H1 (cell line): Measurements from ENCODE around the gene DOCK3. TPM values are rescaled to one million over a fixed set of nuclear protein-coding genes. Genes with fewer than 3 reads are reported as not detected.

Experiments used
- BCL11A ChIP-seq, 2 experiments: IDR thresholded peaks; one replicate each; pipeline ENCODE4 v1.6.1; 2011; ENCODE audit warnings: low read depth in 2 of 2, low read length in 2 of 2, mild to moderate bottlenecking in 2 of 2
- CEBPB ChIP-seq: IDR thresholded peaks from 2 replicates; pipeline ENCODE4 v1.6.1; 2012; ENCODE audit warnings: low read depth, low read length
- CTBP2 ChIP-seq: IDR thresholded peaks from 2 replicates; pipeline ENCODE4 v1.7.0; 2011; ENCODE audit warnings: borderline replicate concordance, mild to moderate bottlenecking, moderate library complexity, mixed read lengths, low read length; ENCODE audit not compliant: insufficient read depth, insufficient read length
- NRF1 ChIP-seq: IDR thresholded peaks from 2 replicates; pipeline ENCODE4 v1.6.1; 2011; ENCODE audit warnings: mild to moderate bottlenecking, low read depth, low read length, improper control_type of control experiment
- RNF2 ChIP-seq: fragments of 200-900, 300-1000 bp; sonication (generic); IDR thresholded peaks from 2 replicates; pipeline ENCODE4 v1.7.1; 2016; ENCODE audit warnings: borderline replicate concordance, low read depth, mild to moderate bottlenecking, antibody characterized with exemption, low read length; ENCODE audit not compliant: poor library complexity, severe bottlenecking; ENCODE audit errors: missing control alignments
- TBP ChIP-seq: IDR thresholded peaks from 2 replicates; pipeline ENCODE4 v1.6.1; 2011; ENCODE audit warnings: low read depth, low read length, improper control_type of control experiment
- polyA plus RNA-seq, 7 experiments: library from polyadenylated mRNA; depleted of rRNA in 3 of 7; stranded (reverse) in 5 of 7; unstranded in 2 of 7; fragments of >200 nt in 5 of 7; fragments of 200-250 nt in 2 of 7; gene quantifications; 1 replicate in 5 of 7; 2 replicates in 1 of 7; 4 replicates in 1 of 7; pipeline versions ENCODE4 v1.2.1 to v1.2.3, GENCODE V29; 2011 to 2013; ENCODE audit warnings: missing spikeins in 2 of 7, mixed read lengths in 2 of 7
- total RNA-seq: library from RNA; stranded (reverse); fragmentation: NEBNext Ultra II Directional; extraction: Animal tissue kit (Norgen Biotek cat#: 25700); gene quantifications from 2 replicates; pipeline ENCODE4 v1.2.1, GENCODE V29; 2021
- TF ChIP-seq, protein P1 (sequence below): fragments of 300-600 bp; sonication (generic); IDR thresholded peaks from 2 replicates; pipeline ENCODE4 v1.7.1; 2012; ENCODE audit warnings: low read length, moderate library complexity, mild to moderate bottlenecking, inconsistent platforms; ENCODE audit not compliant: insufficient replicate concordance

Gene DOCK3
- total and polyA plus RNA-seq, 2 of the 8 experiments (the other 6 are each of a cell fraction or from before 2014, with no cell fraction given), result 2.7 to 5.0 TPM

DNA sequence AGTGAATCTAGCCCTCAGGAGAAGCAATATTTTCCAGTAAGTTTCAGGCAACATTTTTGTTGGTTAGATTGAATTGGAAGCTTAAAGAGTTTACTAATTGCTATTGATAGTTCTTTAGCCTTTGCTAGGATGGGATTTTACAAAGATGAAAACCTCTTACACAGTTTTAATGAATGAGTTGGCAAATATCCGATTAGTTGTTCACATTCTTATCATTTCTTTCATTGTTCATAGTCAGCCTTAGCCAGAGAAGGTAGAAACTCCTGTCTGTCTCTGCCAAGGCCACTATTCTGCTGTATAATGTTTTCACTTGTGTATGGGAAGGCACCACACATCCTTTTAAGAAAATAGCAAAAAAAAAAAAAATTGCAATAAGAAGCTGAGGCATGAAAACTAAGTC lies 488.3 kb downstream of the DOCK3 start (continued):
- TF ChIP-seq, protein P1, sequence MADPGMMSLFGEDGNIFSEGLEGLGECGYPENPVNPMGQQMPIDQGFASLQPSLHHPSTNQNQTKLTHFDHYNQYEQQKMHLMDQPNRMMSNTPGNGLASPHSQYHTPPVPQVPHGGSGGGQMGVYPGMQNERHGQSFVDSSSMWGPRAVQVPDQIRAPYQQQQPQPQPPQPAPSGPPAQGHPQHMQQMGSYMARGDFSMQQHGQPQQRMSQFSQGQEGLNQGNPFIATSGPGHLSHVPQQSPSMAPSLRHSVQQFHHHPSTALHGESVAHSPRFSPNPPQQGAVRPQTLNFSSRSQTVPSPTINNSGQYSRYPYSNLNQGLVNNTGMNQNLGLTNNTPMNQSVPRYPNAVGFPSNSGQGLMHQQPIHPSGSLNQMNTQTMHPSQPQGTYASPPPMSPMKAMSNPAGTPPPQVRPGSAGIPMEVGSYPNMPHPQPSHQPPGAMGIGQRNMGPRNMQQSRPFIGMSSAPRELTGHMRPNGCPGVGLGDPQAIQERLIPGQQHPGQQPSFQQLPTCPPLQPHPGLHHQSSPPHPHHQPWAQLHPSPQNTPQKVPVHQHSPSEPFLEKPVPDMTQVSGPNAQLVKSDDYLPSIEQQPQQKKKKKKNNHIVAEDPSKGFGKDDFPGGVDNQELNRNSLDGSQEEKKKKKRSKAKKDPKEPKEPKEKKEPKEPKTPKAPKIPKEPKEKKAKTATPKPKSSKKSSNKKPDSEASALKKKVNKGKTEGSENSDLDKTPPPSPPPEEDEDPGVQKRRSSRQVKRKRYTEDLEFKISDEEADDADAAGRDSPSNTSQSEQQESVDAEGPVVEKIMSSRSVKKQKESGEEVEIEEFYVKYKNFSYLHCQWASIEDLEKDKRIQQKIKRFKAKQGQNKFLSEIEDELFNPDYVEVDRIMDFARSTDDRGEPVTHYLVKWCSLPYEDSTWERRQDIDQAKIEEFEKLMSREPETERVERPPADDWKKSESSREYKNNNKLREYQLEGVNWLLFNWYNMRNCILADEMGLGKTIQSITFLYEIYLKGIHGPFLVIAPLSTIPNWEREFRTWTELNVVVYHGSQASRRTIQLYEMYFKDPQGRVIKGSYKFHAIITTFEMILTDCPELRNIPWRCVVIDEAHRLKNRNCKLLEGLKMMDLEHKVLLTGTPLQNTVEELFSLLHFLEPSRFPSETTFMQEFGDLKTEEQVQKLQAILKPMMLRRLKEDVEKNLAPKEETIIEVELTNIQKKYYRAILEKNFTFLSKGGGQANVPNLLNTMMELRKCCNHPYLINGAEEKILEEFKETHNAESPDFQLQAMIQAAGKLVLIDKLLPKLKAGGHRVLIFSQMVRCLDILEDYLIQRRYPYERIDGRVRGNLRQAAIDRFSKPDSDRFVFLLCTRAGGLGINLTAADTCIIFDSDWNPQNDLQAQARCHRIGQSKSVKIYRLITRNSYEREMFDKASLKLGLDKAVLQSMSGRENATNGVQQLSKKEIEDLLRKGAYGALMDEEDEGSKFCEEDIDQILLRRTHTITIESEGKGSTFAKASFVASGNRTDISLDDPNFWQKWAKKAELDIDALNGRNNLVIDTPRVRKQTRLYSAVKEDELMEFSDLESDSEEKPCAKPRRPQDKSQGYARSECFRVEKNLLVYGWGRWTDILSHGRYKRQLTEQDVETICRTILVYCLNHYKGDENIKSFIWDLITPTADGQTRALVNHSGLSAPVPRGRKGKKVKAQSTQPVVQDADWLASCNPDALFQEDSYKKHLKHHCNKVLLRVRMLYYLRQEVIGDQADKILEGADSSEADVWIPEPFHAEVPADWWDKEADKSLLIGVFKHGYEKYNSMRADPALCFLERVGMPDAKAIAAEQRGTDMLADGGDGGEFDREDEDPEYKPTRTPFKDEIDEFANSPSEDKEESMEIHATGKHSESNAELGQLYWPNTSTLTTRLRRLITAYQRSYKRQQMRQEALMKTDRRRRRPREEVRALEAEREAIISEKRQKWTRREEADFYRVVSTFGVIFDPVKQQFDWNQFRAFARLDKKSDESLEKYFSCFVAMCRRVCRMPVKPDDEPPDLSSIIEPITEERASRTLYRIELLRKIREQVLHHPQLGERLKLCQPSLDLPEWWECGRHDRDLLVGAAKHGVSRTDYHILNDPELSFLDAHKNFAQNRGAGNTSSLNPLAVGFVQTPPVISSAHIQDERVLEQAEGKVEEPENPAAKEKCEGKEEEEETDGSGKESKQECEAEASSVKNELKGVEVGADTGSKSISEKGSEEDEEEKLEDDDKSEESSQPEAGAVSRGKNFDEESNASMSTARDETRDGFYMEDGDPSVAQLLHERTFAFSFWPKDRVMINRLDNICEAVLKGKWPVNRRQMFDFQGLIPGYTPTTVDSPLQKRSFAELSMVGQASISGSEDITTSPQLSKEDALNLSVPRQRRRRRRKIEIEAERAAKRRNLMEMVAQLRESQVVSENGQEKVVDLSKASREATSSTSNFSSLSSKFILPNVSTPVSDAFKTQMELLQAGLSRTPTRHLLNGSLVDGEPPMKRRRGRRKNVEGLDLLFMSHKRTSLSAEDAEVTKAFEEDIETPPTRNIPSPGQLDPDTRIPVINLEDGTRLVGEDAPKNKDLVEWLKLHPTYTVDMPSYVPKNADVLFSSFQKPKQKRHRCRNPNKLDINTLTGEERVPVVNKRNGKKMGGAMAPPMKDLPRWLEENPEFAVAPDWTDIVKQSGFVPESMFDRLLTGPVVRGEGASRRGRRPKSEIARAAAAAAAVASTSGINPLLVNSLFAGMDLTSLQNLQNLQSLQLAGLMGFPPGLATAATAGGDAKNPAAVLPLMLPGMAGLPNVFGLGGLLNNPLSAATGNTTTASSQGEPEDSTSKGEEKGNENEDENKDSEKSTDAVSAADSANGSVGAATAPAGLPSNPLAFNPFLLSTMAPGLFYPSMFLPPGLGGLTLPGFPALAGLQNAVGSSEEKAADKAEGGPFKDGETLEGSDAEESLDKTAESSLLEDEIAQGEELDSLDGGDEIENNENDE, result no peak
- no peak for TF ChIP-seq BCL11A (IDR thresholded peaks at IDR 0.05; ENCODE audit: low read depth in 2 of 2, low read length in 2 of 2)
- TF ChIP-seq NRF1, result no peak
- no peak for TF ChIP-seq CEBPB
- no peak for TF ChIP-seq RNF2
- no peak for TF ChIP-seq TBP
- TF ChIP-seq CTBP2, result no peak
